ENCODE results near the gene SLC29A3.

Gene SLC29A3

DNA sequence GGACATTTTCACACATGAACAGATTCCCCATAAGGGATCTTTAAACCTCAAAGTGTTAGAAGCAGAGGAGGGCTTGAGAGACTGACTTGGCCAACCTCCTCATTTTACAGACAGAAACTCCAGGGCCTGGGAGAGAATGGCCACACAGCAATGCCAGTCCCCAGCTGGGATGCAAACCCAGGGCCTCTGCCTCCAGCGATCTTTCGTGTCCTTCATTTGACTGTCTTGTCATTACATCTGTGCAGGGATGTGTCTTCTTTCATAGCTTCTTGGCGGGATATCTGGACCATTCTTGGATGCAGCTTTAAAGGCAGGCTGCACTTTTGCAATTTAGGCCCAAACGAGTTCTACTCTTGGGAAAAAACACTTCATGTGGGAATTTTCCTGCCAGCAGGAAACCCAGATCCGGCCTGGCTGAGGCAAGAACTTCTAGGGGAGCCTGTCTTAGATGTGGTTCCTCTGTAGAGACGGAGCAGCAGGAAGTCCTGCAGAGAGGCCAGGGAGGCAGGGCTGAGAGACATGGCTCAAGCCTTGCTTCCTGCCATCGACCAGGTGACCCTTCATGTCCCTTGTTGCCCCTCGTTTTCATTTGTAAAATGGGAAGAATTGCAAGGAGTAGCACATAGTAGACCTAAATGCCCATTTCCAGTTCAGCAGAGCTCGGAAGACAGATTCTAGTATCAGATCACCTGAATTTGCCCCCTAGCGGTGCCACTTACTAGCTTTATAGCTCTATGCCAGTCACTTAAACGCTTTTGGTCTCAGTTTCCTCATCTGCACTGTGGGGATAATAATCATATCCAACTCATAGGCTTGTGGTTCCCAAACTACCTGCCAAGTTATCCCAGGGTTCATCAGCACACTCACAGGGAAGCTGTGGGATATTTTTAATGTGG is 43.9 kb upstream of the SLC29A3 start:
- TF ChIP-seq, protein P1, sequence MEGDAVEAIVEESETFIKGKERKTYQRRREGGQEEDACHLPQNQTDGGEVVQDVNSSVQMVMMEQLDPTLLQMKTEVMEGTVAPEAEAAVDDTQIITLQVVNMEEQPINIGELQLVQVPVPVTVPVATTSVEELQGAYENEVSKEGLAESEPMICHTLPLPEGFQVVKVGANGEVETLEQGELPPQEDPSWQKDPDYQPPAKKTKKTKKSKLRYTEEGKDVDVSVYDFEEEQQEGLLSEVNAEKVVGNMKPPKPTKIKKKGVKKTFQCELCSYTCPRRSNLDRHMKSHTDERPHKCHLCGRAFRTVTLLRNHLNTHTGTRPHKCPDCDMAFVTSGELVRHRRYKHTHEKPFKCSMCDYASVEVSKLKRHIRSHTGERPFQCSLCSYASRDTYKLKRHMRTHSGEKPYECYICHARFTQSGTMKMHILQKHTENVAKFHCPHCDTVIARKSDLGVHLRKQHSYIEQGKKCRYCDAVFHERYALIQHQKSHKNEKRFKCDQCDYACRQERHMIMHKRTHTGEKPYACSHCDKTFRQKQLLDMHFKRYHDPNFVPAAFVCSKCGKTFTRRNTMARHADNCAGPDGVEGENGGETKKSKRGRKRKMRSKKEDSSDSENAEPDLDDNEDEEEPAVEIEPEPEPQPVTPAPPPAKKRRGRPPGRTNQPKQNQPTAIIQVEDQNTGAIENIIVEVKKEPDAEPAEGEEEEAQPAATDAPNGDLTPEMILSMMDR (IDR thresholded peaks at IDR 0.05): no peak

DNA sequence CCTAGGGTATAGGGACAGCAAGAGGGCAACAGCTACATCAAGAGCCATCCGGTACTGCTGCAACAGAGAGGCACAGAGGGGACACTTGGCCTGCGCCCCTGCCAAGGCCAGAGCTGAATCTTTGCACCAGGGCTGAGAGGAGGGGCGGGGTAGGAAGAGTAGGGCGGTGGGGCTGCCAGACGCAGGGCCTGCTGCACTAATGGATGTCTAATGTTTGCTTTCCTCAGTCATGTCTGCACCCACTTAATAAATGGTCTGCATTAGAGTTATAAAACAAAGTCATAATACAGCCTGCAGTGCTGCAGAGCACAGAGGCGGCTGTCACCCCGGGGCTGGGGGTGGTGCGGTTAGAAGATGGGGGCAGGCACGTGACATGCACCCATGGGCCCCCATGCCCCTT is 42.2 kb upstream of the SLC29A3 start:
- TF ChIP-seq, protein P1 (IDR thresholded peaks at IDR 0.05): no peak

DNA sequence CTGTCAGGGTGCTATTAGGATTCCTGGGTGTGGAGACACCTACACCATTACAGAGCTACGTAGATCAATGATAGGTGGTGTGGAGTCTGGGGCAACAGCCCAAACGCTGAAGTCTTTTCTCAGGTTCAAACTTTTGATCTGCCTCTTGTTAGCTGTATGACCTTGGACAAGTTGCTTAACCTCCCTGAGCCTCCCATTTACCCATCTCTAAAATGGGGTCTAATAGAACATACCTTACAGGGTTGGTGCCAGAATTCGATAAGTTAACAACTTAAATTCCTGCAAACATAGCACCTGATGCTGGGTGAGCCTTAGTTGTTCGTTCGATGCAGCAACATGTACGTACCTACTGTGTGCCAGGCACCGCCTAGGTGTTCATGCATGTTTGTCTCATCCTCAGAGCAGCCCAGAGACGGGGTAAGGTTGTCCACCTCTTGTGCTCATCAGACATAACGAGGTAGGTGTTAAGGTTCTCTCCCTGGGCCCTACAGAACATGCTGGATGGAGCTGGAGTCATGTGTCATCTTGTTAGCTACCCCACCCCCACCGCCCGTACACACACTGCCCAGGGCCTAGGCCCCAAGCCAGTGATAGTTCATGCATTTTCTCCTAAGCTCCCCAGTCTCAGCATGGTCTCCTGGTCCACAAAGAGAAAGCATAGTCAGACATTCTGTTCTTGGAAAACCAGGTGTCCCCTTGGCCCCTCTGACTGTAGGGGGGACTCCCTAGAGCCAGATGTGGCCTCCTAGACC is 41.0 kb upstream of the SLC29A3 start:
- TF ChIP-seq, protein P1 (IDR thresholded peaks at IDR 0.05): no peak

- TF ChIP-seq, protein P1 (IDR thresholded peaks at IDR 0.05): no peak
Observed at GRCh38 chr10:71278691-71279588, 40.1 kb upstream of the SLC29A3 start.

DNA sequence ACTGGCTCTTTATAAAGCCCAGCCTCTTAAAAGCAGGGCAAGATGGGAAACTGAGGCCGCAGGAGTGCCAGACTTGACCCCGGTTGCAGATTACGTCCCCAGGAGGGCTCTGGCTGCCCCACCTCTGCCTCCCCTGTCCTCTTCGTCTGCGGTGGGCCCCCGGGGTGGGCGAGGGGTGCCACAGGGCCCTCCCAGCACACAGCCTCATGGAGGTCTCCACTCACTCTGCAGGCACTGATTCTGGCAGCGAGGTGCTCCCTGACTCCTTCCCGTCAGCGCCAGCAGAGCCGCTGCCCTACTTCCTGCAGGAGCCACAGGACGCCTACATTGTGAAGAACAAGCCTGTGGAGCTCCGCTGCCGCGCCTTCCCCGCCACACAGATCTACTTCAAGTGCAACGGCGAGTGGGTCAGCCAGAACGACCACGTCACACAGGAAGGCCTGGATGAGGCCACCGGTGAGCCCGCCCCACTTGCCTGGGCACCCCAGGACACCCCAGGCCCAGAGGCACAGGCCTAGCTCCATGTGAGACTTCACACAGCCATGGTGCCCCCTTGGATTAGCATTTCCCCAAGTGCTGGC is 39.4 kb upstream of the SLC29A3 start:
- TF ChIP-seq, protein P1 (IDR thresholded peaks at IDR 0.05): no peak

DNA sequence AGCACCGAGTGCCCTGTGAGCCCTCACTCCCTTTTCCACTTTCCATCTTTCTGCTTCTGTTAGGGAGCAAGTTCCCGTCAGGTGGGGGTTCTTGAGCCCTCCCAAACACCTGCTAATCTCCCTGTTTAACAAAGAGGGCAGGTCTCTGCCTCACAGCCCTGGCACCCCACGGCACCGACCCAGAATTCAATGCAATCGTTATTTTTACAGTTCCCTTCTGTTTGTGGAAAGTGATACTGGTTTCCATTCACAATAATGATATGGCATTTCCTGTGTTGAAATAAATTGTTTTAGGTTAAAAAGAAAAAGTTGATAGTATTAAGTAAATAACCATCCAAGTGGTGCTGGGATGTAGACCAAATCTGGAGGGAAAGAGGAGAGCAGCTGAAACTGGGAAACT is 38.8 kb upstream of the SLC29A3 start:
- TF ChIP-seq, protein P1 (IDR thresholded peaks at IDR 0.05): no peak

GRCh38 chr10:71280825-71281224 is 38.2 kb upstream of the SLC29A3 start:
- TF ChIP-seq, protein P1 (IDR thresholded peaks at IDR 0.05): no peak
